GM12878 (cell line): ENCODE results near the gene FAM241A. TPM values are rescaled to one million over a fixed set of nuclear protein-coding genes. Genes with fewer than 3 reads are reported as not detected.
A peak's percentile ranks its signal among the peaks of the same experiment; 100 is the strongest.

Experiments used
- EZH2 ChIP-seq: IDR thresholded peaks from 2 replicates; pipeline ENCODE4 v1.6.1; 2012; ENCODE audit warnings: low read depth, mild to moderate bottlenecking, control low read depth, inconsistent platforms, low read length, borderline replicate concordance; ENCODE audit not compliant: control insufficient read depth
- IKZF1 ChIP-seq: fragments of 450-650 bp; conservative IDR thresholded peaks from 2 replicates; pipeline ENCODE4 v1.6.1; 2017; ENCODE audit warnings: antibody characterized with exemption, mild to moderate bottlenecking
- KLF5 ChIP-seq: fragments of 450-650 bp; IDR thresholded peaks from 2 replicates; pipeline ENCODE4 v1.6.1; 2014; ENCODE audit warnings: mild to moderate bottlenecking; ENCODE audit not compliant: partially characterized antibody
- NR2F1 ChIP-seq: fragments of 450-650 bp; conservative IDR thresholded peaks from 2 replicates; pipeline ENCODE4 v1.6.1; 2017; ENCODE audit warnings: mild to moderate bottlenecking
- RB1 ChIP-seq: fragments of 450-650 bp; formaldehyde crosslinking; IDR thresholded peaks from 2 replicates; pipeline ENCODE4 v1.6.1; 2017; ENCODE audit warnings: mild to moderate bottlenecking, borderline replicate concordance
- RELA ChIP-seq: fragments of 450-650 bp; IDR thresholded peaks from 2 replicates; pipeline ENCODE4 v1.8.0; 2014; ENCODE audit warnings: borderline replicate concordance; ENCODE audit not compliant: partially characterized antibody
- TARDBP ChIP-seq: IDR thresholded peaks from 2 replicates; pipeline ENCODE4 v1.6.1; 2016; ENCODE audit warnings: borderline replicate concordance
- TCF3 ChIP-seq: IDR thresholded peaks from 2 replicates; pipeline ENCODE4 v1.6.1; 2012; ENCODE audit warnings: low read depth, mild to moderate bottlenecking, low read length, borderline replicate concordance; ENCODE audit not compliant: insufficient read depth
- YBX1 ChIP-seq: fragments of 450-650 bp; IDR thresholded peaks from 2 replicates; pipeline ENCODE4 v1.6.1; 2016; ENCODE audit warnings: antibody characterized with exemption
- YY1 ChIP-seq: IDR thresholded peaks from 2 replicates; pipeline ENCODE4 v1.6.1; 2011; ENCODE audit warnings: low read depth, mild to moderate bottlenecking, low read length
- ZBED1 ChIP-seq: IDR thresholded peaks from 2 replicates; pipeline ENCODE4 v1.6.1; 2016; ENCODE audit warnings: borderline replicate concordance
- ZNF217 ChIP-seq: fragments of 450-650 bp; IDR thresholded peaks from 2 replicates; pipeline ENCODE4 v1.6.1; 2017; ENCODE audit warnings: antibody characterized with exemption, mild to moderate bottlenecking
- ZNF24 ChIP-seq: fragments of 450-650 bp; IDR thresholded peaks from 2 replicates; pipeline ENCODE4 v1.6.1; 2017; ENCODE audit warnings: antibody characterized with exemption, mild to moderate bottlenecking
- polyA plus RNA-seq, 11 experiments: library from polyadenylated mRNA; depleted of rRNA in 4 of 11; unstranded in 6 of 11; stranded (reverse) in 5 of 11; fragments of >200 nt; fragmentation: Nextera tagmentation in 4 of 11; fragmentation: Illumina TruSeq in 1 of 11; extraction: Ambion mirVana in 4 of 11; extraction: Trizol in 1 of 11; gene quantifications; 1 replicate in 1 of 11; 2 replicates in 10 of 11; pipeline versions ENCODE4 v1.2.1 to v1.2.3, GENCODE V29; 2011 to 2016; ENCODE audit warnings: inconsistent platforms in 2 of 11, missing spikeins in 2 of 11, low read depth in 1 of 11
- total RNA-seq, 4 experiments: library from RNA; depleted of rRNA in 3 of 4; stranded (reverse); fragments of >200 nt in 3 of 4; fragmentation: Illumina TruSeq in 1 of 4; extraction: Trizol in 1 of 4; gene quantifications; 2 replicates each; pipeline versions ENCODE4 v1.2.1 to v1.2.3, GENCODE V29; 2013 to 2021
- TF ChIP-seq, protein P1 (sequence below), 3 experiments: IDR thresholded peaks in 2 of 3; conservative IDR thresholded peaks in 1 of 3; 2 replicates each; pipeline ENCODE4 v1.5.1; 2011; ENCODE audit warnings: low read depth in 3 of 3, low read length in 3 of 3, mild to moderate bottlenecking in 3 of 3, control low read depth in 2 of 3, moderate library complexity in 2 of 3, inconsistent platforms in 1 of 3, mixed read lengths in 1 of 3; ENCODE audit not compliant: control insufficient read depth in 2 of 3, insufficient read depth in 1 of 3; ENCODE audit errors: extremely low read depth in 1 of 3
- TF ChIP-seq, protein P2 (sequence below): IDR thresholded peaks from 2 replicates; pipeline ENCODE4 v1.6.1; 2012; ENCODE audit warnings: improper control_type of control experiment, low read depth, low read length; ENCODE audit not compliant: insufficient replicate concordance

Gene FAM241A
- total and polyA plus RNA-seq, 10 of the 15 experiments (the other 5 are each of a cell fraction or from before 2014, with no cell fraction given): 0.20 to 7.5 (median 2.4) TPM

DNA sequence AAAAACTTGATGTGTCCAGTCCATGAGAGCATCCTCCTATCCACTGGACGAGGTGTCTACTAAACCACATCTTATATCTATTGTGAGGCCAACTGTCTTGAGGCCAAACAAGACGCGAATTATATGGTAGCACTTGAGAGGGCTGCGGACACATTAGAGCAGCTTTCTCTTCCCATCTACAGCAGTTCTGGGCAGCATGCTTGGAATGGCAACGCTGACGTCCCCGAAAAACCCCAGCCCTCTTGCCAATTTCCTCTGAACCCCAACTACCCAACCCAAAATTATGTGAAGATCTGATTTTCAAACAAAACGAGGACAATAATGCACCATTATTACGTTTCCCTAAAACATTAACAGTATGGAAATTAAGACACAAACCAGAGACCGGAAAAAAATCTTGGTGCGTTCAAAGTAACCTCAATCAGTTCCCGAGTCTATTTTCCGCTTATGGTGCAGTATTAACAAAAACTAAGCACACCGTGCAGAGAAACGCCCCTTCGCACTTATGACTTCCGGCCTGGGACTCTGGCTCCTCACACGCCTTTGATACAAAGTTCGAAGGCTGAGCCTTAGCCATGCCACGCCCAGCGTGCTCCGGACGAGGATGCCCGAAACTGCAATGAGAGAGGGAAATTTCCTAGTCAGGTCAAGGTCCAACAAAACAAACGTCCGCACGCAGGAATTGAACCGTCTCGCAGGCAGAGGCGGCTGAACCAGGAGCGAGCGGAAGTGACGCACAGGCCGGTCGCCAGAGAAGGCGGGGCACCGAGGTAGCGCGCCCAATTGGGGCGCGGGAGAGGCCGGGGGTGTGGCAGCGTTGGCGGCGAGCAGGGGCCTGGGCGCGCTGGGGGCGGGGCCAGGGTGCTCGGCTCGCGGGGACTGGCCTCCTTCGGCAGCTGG is 85.9 kb downstream of the FAM241A start (continued):
- TF ChIP-seq, protein P1, sequence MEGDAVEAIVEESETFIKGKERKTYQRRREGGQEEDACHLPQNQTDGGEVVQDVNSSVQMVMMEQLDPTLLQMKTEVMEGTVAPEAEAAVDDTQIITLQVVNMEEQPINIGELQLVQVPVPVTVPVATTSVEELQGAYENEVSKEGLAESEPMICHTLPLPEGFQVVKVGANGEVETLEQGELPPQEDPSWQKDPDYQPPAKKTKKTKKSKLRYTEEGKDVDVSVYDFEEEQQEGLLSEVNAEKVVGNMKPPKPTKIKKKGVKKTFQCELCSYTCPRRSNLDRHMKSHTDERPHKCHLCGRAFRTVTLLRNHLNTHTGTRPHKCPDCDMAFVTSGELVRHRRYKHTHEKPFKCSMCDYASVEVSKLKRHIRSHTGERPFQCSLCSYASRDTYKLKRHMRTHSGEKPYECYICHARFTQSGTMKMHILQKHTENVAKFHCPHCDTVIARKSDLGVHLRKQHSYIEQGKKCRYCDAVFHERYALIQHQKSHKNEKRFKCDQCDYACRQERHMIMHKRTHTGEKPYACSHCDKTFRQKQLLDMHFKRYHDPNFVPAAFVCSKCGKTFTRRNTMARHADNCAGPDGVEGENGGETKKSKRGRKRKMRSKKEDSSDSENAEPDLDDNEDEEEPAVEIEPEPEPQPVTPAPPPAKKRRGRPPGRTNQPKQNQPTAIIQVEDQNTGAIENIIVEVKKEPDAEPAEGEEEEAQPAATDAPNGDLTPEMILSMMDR (IDR thresholded peaks at IDR 0.05 in 2 of 3, conservative IDR thresholded peaks at IDR 0.05 in 1 of 3; ENCODE audit: control insufficient read depth in 2 of 3, extremely low read depth in 1 of 3, insufficient read depth in 1 of 3, low read depth in 3 of 3, low read length in 3 of 3): no peak
- TF ChIP-seq EZH2: no peak
- no peak for TF ChIP-seq ZNF24
- no peak for TF ChIP-seq NR2F1
- TF ChIP-seq IKZF1: peak; percentile 44; the same call in 1 of the 2 replicates
- no peak for TF ChIP-seq RB1
- no peak for TF ChIP-seq ZNF217
- TF ChIP-seq KLF5: no peak
- TF ChIP-seq, protein P2, sequence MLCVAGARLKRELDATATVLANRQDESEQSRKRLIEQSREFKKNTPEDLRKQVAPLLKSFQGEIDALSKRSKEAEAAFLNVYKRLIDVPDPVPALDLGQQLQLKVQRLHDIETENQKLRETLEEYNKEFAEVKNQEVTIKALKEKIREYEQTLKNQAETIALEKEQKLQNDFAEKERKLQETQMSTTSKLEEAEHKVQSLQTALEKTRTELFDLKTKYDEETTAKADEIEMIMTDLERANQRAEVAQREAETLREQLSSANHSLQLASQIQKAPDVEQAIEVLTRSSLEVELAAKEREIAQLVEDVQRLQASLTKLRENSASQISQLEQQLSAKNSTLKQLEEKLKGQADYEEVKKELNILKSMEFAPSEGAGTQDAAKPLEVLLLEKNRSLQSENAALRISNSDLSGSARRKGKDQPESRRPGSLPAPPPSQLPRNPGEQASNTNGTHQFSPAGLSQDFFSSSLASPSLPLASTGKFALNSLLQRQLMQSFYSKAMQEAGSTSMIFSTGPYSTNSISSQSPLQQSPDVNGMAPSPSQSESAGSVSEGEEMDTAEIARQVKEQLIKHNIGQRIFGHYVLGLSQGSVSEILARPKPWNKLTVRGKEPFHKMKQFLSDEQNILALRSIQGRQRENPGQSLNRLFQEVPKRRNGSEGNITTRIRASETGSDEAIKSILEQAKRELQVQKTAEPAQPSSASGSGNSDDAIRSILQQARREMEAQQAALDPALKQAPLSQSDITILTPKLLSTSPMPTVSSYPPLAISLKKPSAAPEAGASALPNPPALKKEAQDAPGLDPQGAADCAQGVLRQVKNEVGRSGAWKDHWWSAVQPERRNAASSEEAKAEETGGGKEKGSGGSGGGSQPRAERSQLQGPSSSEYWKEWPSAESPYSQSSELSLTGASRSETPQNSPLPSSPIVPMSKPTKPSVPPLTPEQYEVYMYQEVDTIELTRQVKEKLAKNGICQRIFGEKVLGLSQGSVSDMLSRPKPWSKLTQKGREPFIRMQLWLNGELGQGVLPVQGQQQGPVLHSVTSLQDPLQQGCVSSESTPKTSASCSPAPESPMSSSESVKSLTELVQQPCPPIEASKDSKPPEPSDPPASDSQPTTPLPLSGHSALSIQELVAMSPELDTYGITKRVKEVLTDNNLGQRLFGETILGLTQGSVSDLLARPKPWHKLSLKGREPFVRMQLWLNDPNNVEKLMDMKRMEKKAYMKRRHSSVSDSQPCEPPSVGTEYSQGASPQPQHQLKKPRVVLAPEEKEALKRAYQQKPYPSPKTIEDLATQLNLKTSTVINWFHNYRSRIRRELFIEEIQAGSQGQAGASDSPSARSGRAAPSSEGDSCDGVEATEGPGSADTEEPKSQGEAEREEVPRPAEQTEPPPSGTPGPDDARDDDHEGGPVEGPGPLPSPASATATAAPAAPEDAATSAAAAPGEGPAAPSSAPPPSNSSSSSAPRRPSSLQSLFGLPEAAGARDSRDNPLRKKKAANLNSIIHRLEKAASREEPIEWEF: no peak
- no peak for TF ChIP-seq TCF3
- TF ChIP-seq YBX1: no peak
- TF ChIP-seq ZBED1: no peak
- TF ChIP-seq RELA: no peak
- TF ChIP-seq YY1: 0 out of 2 replicates have a peak, but pooled peaks have one; percentile 7
- TF ChIP-seq TARDBP: no peak
